ENCODE data around the gene CADM3.

Gene CADM3

GRCh38 chr1:159207774-159208173 is 36.4 kb downstream of the CADM3 start:
- DNase-seq = no peak

- DNase-seq = peak; percentile 27
Observed at GRCh38 chr1:159208175-159208825, 36.9 kb downstream of the CADM3 start.

GRCh38 chr1:159209061-159209460 is 37.6 kb downstream of the CADM3 start:
- no peak for DNase-seq

- DNase-seq = peak; percentile 84
Observed at GRCh38 chr1:159211331-159212136, 40.1 kb downstream of the CADM3 start.

GRCh38 chr1:159212596-159212995 is 41.2 kb downstream of the CADM3 start:
- DNase-seq = no peak

DNA sequence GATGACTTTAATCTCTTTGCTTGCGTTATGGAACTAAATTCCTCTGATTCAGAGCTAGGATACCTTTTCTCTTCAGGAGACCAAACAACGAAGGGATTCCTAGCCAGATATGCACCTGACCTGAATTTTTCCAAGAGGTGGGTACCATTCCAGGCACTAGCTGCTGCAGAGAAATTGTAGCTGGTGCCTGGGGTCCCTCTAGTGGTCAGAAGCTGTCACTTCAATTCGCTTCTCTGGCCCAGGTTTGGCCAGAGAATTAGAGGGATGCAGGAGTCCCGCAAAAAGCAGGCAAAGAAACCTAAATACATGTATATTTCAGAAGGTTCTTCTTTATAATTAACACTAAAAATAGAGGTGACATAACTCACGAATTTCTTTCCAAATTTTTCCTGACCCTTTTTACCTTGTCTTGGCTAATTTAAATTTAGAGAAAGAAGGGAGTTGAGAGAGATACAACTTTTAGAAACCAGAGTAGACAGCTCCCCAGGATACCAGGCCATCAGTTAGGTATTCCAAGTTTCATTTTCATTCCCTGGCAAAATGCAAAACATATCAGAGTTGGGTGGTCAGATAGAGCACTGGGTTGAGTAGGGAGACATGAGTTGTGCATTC is 42.8 kb downstream of the CADM3 start:
- peak; percentile 70 for DNase-seq

GRCh38 chr1:159218649-159219636 is 47.5 kb downstream of the CADM3 start:
- DNase-seq = no peak

DNA sequence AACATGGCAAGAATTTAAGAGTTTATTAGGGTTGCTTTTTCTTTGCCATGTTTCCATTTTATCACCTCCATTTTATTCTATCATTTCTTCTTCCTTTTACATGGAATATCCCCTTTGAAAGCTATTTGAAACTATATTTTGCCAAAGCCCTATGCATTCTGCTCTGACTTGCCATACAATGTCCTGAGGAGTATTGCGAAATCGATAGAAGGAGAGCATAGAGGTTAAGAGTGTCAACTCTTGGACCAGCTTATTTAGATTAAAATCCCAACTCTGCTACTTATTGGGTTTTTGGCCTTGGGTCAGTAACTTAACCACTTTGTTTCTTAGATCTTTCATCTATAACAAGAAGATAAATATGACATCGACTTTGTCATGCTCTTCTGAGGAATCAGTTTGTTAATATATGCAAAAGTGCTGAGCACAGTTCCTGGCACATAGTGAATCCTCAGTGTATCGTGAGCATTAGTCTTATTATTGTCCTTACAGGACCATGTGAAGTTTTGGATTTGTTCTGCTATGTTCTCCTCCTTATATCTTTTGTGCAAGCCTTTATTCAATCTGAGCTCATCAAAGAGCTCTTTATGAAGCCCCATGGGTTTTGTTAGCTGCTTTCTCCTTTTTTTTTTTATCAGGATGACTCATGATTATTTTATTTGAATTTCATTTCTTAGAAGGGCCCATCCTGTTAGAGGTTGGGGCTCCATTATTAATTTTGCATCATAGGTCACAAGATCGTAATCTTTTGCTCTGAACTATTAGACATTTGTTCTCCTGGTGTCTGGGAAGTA is 50.9 kb downstream of the CADM3 start:
- peak; percentile 37 for DNase-seq

DNA sequence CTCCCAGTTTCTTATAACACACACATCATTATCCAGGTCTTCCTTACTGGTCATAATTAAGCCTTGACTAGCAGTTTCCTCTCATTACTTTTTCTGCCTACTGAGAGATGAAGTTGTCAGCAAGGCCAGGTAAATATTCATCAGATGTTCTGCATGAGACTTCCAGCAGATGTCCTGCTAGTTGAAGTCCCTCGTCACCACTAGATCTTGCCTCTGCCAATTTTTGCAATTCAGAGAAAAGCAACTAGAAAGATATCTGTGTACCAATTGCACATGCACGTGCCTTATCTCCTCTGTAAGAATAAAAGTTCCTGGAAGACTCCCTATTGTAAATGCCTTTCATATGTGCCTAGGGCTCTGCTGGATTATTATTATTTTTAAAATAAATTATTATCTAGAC is 51.6 kb downstream of the CADM3 start:
- DNase-seq = peak; percentile 74

DNA sequence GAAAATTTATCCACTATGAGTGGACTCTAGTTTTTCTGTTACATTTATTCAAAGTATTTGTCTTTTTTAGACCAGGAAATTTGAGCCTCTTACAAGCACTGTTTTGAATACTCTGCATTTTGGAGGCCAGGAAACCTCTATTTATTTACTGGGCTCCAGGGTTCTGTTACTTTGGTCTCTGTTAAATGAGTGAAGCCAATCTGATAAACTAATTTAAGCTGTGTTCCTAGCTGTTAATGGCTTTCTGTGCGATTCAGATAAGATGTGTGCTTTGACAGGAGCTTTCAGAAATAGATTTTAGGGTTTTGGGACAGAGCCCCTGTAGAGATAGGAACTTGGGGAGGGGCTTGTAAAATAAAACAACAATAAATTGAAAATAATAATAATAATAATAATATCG is 57.1 kb downstream of the CADM3 start:
- peak; percentile 62 for DNase-seq

- DNase-seq = no peak
Observed at GRCh38 chr1:159229260-159229885, 58.0 kb downstream of the CADM3 start.

DNA sequence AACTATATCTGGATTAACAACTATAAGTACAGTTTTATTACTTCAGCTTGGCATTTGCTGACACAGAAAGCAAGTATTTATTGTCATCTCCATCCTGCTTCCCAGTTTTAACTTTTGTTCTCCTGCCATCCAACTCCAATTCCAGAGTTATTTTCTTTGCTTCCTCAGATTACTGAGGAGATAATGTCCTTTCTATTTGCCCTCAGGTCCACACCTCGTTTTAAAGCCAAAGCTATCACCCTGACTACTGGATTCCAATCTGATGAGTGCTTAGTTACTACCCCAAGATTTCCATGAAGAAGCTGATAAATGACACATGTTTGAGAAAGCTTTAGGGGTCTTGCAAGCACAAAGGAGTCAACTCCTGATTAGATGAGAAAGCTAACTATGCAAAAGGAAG is 58.5 kb downstream of the CADM3 start:
- DNase-seq = no peak

DNA sequence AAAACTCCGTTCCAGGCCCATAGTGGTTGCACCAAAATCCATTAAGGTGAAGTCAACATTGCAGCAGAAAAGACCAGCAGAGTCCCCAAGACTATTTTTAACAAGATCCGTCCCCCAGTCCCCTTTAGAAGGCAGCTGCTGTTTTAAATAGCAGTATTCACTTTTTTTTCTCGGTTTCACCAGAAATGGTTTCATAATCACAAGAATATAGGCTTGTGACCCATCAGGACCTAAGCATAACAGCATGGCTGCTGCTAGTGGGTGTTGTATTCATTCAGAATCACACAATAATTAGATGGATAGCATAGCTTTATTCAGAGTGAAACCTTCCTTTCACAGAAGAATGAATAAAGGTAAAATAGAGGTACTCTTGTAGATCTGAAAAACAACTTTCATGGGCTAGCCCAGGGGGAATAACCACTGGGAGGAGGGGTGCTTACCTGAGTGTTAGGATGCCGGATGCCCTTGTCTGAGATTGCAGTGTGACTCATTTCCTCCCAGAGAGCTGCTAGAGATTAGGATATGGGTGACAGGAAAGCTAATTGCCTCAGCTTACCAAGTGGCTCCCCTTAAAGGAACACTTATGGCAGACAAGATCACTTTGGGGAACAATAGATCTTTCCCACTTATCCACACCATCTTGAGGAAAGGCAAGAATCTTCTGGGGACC is 68.3 kb downstream of the CADM3 start:
- DNase-seq = no peak

GRCh38 chr1:159247266-159247665 is 75.9 kb downstream of the CADM3 start:
- no peak for DNase-seq

DNA sequence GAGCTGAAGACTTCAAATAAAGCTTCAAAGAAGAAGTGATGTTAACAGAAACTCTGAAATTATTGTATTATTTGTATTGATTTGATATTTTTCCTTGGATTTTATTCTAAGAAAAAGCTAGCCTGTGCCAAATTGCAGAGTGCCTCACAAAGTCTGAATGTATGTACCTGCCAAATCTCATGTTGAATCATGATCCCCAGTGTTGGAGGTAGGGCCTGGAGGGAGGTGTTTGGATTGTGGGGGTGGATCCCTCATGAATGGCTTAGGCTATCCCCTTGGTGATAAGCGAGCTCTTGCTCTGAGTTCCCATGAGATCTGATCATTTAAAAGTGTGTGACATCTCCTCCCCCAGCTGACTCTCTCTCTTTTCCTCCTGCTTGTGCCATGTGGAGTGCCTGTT is 76.9 kb downstream of the CADM3 start:
- DNase-seq = no peak

DNA sequence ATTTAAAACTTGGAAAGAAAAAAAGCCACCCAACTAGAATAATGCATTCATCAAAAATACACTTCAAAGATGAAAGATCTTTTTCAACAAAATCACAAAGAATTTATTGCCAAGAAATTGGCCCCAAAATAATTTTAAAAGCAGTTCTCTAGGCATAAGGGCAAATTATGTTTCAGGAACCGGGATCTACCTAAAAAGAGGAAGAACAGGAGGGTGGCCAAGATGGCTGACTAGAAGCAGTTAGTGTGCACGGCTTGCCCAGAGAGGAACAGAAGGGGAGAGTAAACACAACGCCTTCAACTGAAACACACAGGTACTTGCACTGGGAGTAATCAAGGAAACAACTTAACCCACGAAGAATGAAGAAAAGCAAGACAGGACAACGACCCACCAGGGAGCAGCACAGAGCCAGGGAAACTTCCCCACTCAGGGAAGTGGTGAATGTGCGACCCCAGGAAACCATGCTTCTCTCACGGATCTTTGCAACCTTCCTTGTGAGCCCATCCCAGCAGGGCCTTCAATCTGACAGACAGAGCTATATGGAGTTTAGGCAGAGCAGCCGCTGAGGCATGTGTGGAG is 79.3 kb downstream of the CADM3 start:
- peak; percentile 38 for DNase-seq

Measured in OCI-M1 (cell line).